ENCODE data around the gene PHF5A.

- TF ChIP-seq CTCF (IDR thresholded peaks at IDR 0.05) (peak in 1 of 6 experiments; percentile 10), POLR2A (IDR thresholded peaks at IDR 0.05) (peak in 3 of 4 donors; percentile 50 to 96 (median 95))
Observed at GRCh38 chr22:41448189-41448808, 20.2 kb downstream of the PHF5A start.
